Gastrocnemius medialis (tissue), 4 donors: ENCODE data around the gene LILRA2.

ENCODE experiments used
- CTCF ChIP-seq, 5 experiments: fragments of 450-650 bp in 3 of 5; fragments of 200-600 bp in 2 of 5; sonication (generic) in 2 of 5; IDR thresholded peaks in 4 of 5; conservative IDR thresholded peaks in 1 of 5; 1 replicate in 4 of 5; 2 replicates in 1 of 5; pipeline ENCODE4 v1.5.1; 2016 to 2019; ENCODE audit warnings: antibody characterized with exemption in 5 of 5, mild to moderate bottlenecking in 3 of 5, moderate library complexity in 3 of 5
- POLR2A ChIP-seq, 2 donors: fragments of 450-650 bp; IDR thresholded peaks; one replicate each; pipeline ENCODE4 v1.6.1; 2017; ENCODE audit warnings: antibody characterized with exemption in 2 of 2, mild to moderate bottlenecking in 2 of 2, moderate library complexity in 2 of 2

GRCh38 chr19:54600212-54600611 is 26.6 kb downstream of the LILRA2 start:
- TF ChIP-seq CTCF (IDR thresholded peaks at IDR 0.05 in 4 of 5, conservative IDR thresholded peaks at IDR 0.05 in 1 of 5) = no peak
- TF ChIP-seq POLR2A (IDR thresholded peaks at IDR 0.05) = no peak
